Liver (tissue), 9 donors: ENCODE measurements around the gene GGA1. TPM values are rescaled to one million over a fixed set of nuclear protein-coding genes. Genes with fewer than 3 reads are reported as not detected.
A peak's percentile ranks its signal among the peaks of the same experiment; 100 is the strongest.
"Not testable (repeated sequence)": the region's sequence is repeated elsewhere in the genome, so short reads cannot be mapped to it uniquely, and the experiment has no call there.

ENCODE experiments used
- DNase-seq: peaks from one replicate; pipeline ENCODE4 v3.0.0-alpha.2; 2017; ENCODE audit warnings: low spot score
- H3K27ac ChIP-seq, 2 donors: one replicate each; pipeline ENCODE4 v1.7.0; 2013; ENCODE audit warnings: inconsistent platforms in 2 of 2, low read length in 2 of 2, control low read depth in 1 of 2, low read depth in 1 of 2, mild to moderate bottlenecking in 1 of 2
- H3K27me3 ChIP-seq, 4 donors: one replicate each; pipeline versions ENCODE4 v1.6.1 to v1.7.0; 2013; ENCODE audit warnings: low read length in 3 of 4, inconsistent platforms in 1 of 4, mild to moderate bottlenecking in 1 of 4, moderate library complexity in 1 of 4; ENCODE audit not compliant: control insufficient read depth in 4 of 4, insufficient read depth in 4 of 4
- H3K36me3 ChIP-seq, 4 donors: one replicate each; pipeline versions ENCODE4 v1.6.1 to v1.7.0; 2013; ENCODE audit warnings: low read length in 3 of 4, mild to moderate bottlenecking in 3 of 4, low read depth in 1 of 4, moderate library complexity in 1 of 4; ENCODE audit not compliant: control insufficient read depth in 4 of 4, insufficient read depth in 3 of 4
- H3K4me1 ChIP-seq, 4 donors: one replicate each; pipeline versions ENCODE4 v1.6.1 to v1.7.0; 2013; ENCODE audit warnings: low read length in 3 of 4, mild to moderate bottlenecking in 3 of 4, moderate library complexity in 1 of 4; ENCODE audit not compliant: control insufficient read depth in 4 of 4, insufficient read depth in 4 of 4
- H3K4me3 ChIP-seq, 3 donors: one replicate each; pipeline versions ENCODE4 v1.6.1 to v1.7.0; 2013; ENCODE audit warnings: low read length in 3 of 3, control low read depth in 1 of 3, low read depth in 1 of 3, mild to moderate bottlenecking in 1 of 3
- H3K9ac ChIP-seq, 2 donors: one replicate each; pipeline ENCODE4 v1.7.0; 2013; ENCODE audit warnings: low read length in 2 of 2, mild to moderate bottlenecking in 2 of 2, moderate library complexity in 2 of 2, control low read depth in 1 of 2, low read depth in 1 of 2
- H3K9me3 ChIP-seq, 4 donors: one replicate each; pipeline versions ENCODE4 v1.6.1 to v1.7.0; 2013; ENCODE audit warnings: low read length in 3 of 4; ENCODE audit not compliant: control insufficient read depth in 4 of 4
- EGR1 ChIP-seq, 2 donors: IDR thresholded peaks; 2 replicates each; pipeline ENCODE4 v1.6.1; 2016 to 2018; ENCODE audit warnings: antibody characterized with exemption in 2 of 2, low read depth in 2 of 2
- GABPA ChIP-seq, 2 donors: IDR thresholded peaks in 1 of 2; conservative IDR thresholded peaks in 1 of 2; 2 replicates each; pipeline ENCODE4 v1.6.1; 2016; ENCODE audit warnings: antibody characterized with exemption in 2 of 2, mild to moderate bottlenecking in 1 of 2, moderate library complexity in 1 of 2
- HNF4G ChIP-seq: IDR thresholded peaks from 2 replicates; pipeline ENCODE4 v1.6.1; 2016; ENCODE audit warnings: antibody characterized with exemption
- JUND ChIP-seq, 2 donors: IDR thresholded peaks; 2 replicates each; pipeline ENCODE4 v1.6.1; 2016; ENCODE audit warnings: antibody characterized with exemption in 2 of 2
- NR2F2 ChIP-seq: IDR thresholded peaks from 2 replicates; pipeline ENCODE4 v1.6.1; 2016; ENCODE audit warnings: antibody characterized with exemption
- RAD21 ChIP-seq, 2 donors: IDR thresholded peaks; 2 replicates each; pipeline ENCODE4 v1.6.1; 2016; ENCODE audit warnings: antibody characterized with exemption in 2 of 2, mild to moderate bottlenecking in 2 of 2
- RXRA ChIP-seq, 2 donors: IDR thresholded peaks; 2 replicates each; pipeline ENCODE4 v1.6.1; 2017 to 2018; ENCODE audit warnings: antibody characterized with exemption in 2 of 2, mild to moderate bottlenecking in 1 of 2
- SP1 ChIP-seq: IDR thresholded peaks from 2 replicates; pipeline ENCODE4 v1.6.1; 2018; ENCODE audit warnings: antibody characterized with exemption, mild to moderate bottlenecking
- TAF1 ChIP-seq: conservative IDR thresholded peaks from 2 replicates; pipeline ENCODE4 v1.6.1; 2016; ENCODE audit warnings: antibody characterized with exemption, mild to moderate bottlenecking
- YY1 ChIP-seq: IDR thresholded peaks from 2 replicates; pipeline ENCODE4 v1.6.1; 2016; ENCODE audit warnings: antibody characterized with exemption, mild to moderate bottlenecking
- ZBTB33 ChIP-seq: IDR thresholded peaks from 2 replicates; pipeline ENCODE4 v1.6.1; 2016; ENCODE audit warnings: antibody characterized with exemption
- WGBS: extraction: QIAGEN DNeasy Blood & Tissue Kit; methylation state at CpG from one replicate; pipeline ENCODE4 v1.1.7; 2013; 5-methylcytosine and 5-hydroxymethylcytosine counted together
- polyA plus RNA-seq, 2 donors: library from polyadenylated mRNA; stranded (reverse) in 1 of 2; unstranded in 1 of 2; fragments of 200-250 nt in 1 of 2; fragments of >200 nt in 1 of 2; fragmentation: Nextera tagmentation in 1 of 2; extraction: Ambion mirVana in 1 of 2; gene quantifications; one replicate each; pipeline versions ENCODE4 v1.2.1 to v1.2.3, GENCODE V29; 2013 to 2015
- total RNA-seq, 2 donors: library from RNA; depleted of rRNA; stranded (reverse); fragments of >200 nt; gene quantifications; one replicate each; pipeline ENCODE4 v1.2.3, GENCODE V29; 2014
- TF ChIP-seq, protein P1 (sequence below): IDR thresholded peaks from 2 replicates; pipeline ENCODE4 v1.6.1; 2016; ENCODE audit warnings: antibody characterized with exemption
- TF ChIP-seq, protein P2 (sequence below): IDR thresholded peaks from 2 replicates; pipeline ENCODE4 v1.6.1; 2016; ENCODE audit warnings: antibody characterized with exemption, mild to moderate bottlenecking
- donor health status: healthy.
- donor health status: healthy.
- donor health status: healthy.
- donor health status: healthy.
- donor health status: healthy.

Gene GGA1
- total and polyA plus RNA-seq, 4 donors: 15.1 to 26.4 (median 17.8) TPM

DNA sequence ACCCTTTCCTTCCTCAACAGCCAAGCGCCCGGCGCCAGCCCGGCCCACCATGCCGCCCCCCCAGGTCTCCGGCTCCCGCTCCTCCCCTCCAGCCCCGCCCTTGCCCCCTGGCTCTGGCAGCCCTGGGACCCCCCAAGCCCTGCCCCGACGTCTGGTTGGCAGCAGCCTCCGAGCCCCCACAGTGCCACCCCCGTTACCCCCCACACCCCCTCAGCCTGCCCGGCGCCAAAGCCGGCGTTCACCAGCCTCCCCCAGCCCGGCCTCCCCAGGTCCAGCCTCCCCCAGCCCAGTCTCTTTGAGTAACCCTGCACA, 46.6 kb downstream of the GGA1 start:
- no peak for DNase-seq
- peaks cover 2 to 22% (median 17%) of the 10 kb centered on the region in 4 donors for H3K4me1 ChIP-seq
- no peaks in the 10 kb centered on the region for H3K27me3 ChIP-seq
- no peak overlapping the region for H3K9ac ChIP-seq
- 91% methylated on average over 17 of the region's 17 CpGs for WGBS
- no peak overlapping the region for H3K27ac ChIP-seq
- no peak overlapping the region for H3K4me3 ChIP-seq
- TF ChIP-seq ZBTB33 (no peak), HNF4G (no peak), RAD21 (IDR thresholded peaks at IDR 0.05) (no peak), JUND (IDR thresholded peaks at IDR 0.05) (no peak)
- peaks cover 0 to 2% (median 0%) of the 10 kb centered on the region in 4 donors for H3K36me3 ChIP-seq
- H3K9me3 ChIP-seq: no peaks in the 10 kb centered on the region

DNA sequence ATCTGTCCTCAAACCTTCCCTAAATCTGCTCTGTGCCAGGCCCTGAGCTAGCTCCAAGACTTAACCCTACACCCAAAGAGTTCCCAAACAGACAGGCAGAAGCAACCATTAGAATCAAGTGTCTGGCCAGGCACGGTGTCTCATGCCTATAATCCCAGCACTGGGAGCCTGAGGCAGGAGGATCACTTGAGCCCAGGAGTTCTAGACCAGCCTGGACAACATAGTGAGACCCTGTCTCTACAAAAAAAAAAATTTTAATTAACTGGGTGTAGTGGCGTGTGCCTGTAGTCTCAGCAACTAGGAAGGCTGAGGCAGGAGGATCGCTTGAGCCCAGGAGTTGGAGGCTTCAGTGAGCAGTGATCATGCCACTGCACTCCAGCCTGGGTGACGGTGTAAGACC, 47.9 kb downstream of the GGA1 start:
- H3K4me3 ChIP-seq, H3K27me3 ChIP-seq, H3K27ac ChIP-seq, H3K9ac ChIP-seq, H3K36me3 ChIP-seq, H3K9me3 ChIP-seq, DNase-seq: not testable (repeated sequence)
- peaks cover 3 to 36% (median 30%) of the 10 kb centered on the region in 4 donors for H3K4me1 ChIP-seq
- WGBS: 95% methylated on average over 4 of the region's 4 CpGs

- no peak for DNase-seq
- TF ChIP-seq YY1: no peak
- no peaks in the 10 kb centered on the region for H3K36me3 ChIP-seq
- H3K9me3 ChIP-seq: no peaks in the 10 kb centered on the region
- H3K27ac ChIP-seq: peak overlapping the region; percentile 65 to 73
- peaks cover 8 to 44% (median 38%) of the 10 kb centered on the region in 4 donors for H3K4me1 ChIP-seq
- peak overlapping the region; percentile 49 to 54 (median 53) for H3K4me3 ChIP-seq
- WGBS: 4% methylated on average over 6 of the region's 6 CpGs
- H3K27me3 ChIP-seq: no peaks in the 10 kb centered on the region
- H3K9ac ChIP-seq: peak overlapping the region in 1 of 2 donors; percentile 49
Observed at GRCh38 chr22:37657590-37658132, 49.0 kb downstream of the GGA1 start.

DNA sequence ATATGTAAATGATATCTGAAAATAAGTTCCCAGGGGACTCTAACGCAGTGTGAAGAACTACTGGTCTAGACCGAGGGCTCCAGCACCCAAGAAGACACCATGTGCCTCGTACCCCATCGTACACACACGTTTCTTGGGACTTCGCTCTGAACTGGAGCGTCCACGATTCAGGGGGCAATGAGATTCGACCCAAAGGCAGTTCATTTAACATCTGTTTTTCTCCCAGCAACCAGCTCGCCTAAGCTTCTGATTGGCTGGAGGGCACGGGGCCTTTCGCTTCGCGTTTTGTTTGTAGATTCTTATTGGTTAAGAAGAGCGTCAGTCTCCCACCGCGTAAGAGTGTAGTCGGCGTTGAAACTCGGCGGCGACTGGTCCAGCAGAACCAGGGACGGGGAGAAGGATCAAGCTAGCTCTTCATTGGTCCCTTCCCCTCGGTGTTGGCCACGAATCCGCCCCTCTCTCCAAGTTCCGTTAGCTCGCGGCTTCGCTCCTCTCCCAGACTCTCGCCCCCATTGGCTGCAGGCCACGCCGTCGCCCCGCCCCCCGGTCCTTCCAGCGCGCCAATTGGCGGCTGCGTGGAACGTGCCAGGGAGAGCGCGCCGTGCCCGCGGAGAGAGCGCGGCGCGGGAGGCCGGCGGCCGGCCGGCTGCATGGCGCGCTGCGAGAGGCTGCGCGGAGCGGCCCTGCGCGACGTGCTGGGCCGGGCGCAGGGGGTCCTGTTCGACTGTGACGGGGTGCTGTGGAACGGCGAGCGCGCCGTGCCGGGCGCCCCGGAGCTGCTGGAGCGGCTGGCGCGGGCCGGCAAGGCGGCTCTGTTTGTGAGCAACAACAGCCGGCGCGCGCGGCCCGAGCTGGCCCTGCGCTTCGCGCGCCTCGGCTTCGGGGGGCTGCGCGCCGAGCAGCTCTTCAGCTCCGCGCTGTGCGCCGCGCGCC, 49.8 kb downstream of the GGA1 start, which contains the start of gene PDXP:
TSS of gene PDXP (plus strand) at position 591 of the 933 bp plus-strand sequence. CDS start at position 651, 60 bp downstream.
- Histone ChIP-seq H3K4me3 (peak within 1 kb of the TSS; percentile 49 to 88 (median 84)), H3K9ac (peak within 1 kb of the TSS; percentile 35 to 49), H3K27ac (peak within 1 kb of the TSS; percentile 88 to 90), H3K27me3 (no peaks in the 10 kb centered on the region), H3K36me3 (no peaks in the 10 kb centered on the region), H3K4me1 (peaks cover 8 to 46% (median 39%) of the 10 kb centered on the region in 4 donors), H3K9me3 (no peaks in the 10 kb centered on the region)
- WGBS: under 1% methylated on average over 101 of the region's 101 CpGs
- DNase-seq: peak; percentile 99
- TF ChIP-seq GABPA (IDR thresholded peaks at IDR 0.05 in 1 of 2, conservative IDR thresholded peaks at IDR 0.05 in 1 of 2) (peak in 1 of 2 donors; percentile 72), RAD21 (IDR thresholded peaks at IDR 0.05) (no peak), RXRA (IDR thresholded peaks at IDR 0.05) (peak; percentile 67 to 69), ZBTB33 (peak; percentile 28), YY1 (peak; percentile 64), SP1 (peak; percentile 99), TAF1 (peak; percentile 15), NR2F2 (peak; percentile 32), EGR1 (IDR thresholded peaks at IDR 0.05; ENCODE audit: low read depth in 2 of 2) (no peak)
- TF ChIP-seq, protein P1, sequence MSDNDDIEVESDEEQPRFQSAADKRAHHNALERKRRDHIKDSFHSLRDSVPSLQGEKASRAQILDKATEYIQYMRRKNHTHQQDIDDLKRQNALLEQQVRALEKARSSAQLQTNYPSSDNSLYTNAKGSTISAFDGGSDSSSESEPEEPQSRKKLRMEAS: peak; percentile 52
- TF ChIP-seq, protein P2, sequence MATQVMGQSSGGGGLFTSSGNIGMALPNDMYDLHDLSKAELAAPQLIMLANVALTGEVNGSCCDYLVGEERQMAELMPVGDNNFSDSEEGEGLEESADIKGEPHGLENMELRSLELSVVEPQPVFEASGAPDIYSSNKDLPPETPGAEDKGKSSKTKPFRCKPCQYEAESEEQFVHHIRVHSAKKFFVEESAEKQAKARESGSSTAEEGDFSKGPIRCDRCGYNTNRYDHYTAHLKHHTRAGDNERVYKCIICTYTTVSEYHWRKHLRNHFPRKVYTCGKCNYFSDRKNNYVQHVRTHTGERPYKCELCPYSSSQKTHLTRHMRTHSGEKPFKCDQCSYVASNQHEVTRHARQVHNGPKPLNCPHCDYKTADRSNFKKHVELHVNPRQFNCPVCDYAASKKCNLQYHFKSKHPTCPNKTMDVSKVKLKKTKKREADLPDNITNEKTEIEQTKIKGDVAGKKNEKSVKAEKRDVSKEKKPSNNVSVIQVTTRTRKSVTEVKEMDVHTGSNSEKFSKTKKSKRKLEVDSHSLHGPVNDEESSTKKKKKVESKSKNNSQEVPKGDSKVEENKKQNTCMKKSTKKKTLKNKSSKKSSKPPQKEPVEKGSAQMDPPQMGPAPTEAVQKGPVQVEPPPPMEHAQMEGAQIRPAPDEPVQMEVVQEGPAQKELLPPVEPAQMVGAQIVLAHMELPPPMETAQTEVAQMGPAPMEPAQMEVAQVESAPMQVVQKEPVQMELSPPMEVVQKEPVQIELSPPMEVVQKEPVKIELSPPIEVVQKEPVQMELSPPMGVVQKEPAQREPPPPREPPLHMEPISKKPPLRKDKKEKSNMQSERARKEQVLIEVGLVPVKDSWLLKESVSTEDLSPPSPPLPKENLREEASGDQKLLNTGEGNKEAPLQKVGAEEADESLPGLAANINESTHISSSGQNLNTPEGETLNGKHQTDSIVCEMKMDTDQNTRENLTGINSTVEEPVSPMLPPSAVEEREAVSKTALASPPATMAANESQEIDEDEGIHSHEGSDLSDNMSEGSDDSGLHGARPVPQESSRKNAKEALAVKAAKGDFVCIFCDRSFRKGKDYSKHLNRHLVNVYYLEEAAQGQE: peak; percentile 60
